NCI-H510A (cell line): ENCODE results near the gene GLUD1.
"Not testable (repeated sequence)": the region's sequence is repeated elsewhere in the genome, so short reads cannot be mapped to it uniquely, and the experiment has no call there.

Experiments used
- DNase-seq: peaks from one replicate; lab custom pipeline; 2025; lab: John Stamatoyannopoulos, UW

The GLUD1 gene

DNA sequence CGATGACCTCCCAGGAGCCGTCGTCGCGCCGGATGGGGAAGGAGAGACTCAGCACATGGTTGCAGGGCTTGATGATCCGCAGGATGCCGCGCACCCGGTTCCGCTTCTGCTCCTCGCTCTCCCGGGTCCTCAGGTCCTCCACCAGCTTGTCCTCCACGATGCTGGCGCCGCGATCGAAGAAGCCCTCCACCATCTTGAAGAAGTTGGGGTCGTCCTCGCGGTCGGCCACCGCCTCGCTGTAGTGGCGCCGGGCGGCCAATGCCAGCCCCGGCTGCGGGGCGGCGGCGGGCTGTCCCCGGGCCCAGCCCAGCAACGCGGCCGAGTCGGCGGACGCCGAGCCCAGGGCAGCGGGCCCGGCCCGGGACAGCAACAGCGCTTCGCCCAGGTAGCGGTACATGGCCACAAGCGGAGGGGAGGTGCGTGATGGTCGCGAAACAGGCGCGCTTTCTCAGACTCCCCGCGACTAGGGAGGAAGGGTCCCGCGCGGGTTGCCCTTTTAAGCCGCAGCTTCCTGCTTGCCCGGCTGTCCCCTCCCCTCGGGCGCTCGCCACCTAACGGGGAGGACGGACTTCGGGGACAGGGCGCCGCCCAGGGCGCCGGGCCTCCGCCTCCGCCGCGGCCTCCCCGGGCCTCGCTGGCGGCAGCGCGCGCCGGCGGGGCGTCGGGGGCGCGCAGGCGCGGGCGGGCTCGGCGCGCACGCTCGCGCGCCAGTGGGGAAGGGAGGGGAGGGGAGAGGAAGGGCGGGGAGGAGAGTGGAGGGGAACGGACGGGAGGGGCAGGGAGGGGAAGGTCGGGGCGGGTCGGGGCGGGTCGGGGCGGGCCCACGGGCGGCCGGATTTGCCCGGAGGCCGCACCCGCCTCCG lies at the start of gene GLUD1, which contains the start of gene SHLD2:
GLUD1 (minus strand) TSS at position 471 of the 863 bp plus-strand sequence; CDS start at position 397, 74 bp downstream.
SHLD2 (plus strand) TSS at position 834 of the 863 bp plus-strand sequence. CDS start 56,149 bp downstream, outside the sequence.
- peak; percentile 82 for DNase-seq

DNA sequence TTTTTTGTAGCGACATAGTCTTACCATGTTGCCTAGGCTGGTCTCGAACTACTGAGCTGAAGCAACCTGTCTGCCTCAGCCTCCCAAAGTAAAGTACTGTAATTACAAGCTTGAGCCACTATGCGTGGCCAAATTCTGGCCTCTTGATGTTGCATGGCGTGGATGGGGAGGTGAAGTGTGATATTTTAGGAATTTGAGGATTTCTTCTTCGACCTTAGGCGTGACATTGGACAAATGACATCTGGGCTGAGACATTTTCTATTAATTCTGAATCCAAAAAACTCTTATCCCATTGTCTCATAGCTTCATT lies 48.4 kb upstream of the GLUD1 start:
- DNase-seq = not testable (repeated sequence)

DNA sequence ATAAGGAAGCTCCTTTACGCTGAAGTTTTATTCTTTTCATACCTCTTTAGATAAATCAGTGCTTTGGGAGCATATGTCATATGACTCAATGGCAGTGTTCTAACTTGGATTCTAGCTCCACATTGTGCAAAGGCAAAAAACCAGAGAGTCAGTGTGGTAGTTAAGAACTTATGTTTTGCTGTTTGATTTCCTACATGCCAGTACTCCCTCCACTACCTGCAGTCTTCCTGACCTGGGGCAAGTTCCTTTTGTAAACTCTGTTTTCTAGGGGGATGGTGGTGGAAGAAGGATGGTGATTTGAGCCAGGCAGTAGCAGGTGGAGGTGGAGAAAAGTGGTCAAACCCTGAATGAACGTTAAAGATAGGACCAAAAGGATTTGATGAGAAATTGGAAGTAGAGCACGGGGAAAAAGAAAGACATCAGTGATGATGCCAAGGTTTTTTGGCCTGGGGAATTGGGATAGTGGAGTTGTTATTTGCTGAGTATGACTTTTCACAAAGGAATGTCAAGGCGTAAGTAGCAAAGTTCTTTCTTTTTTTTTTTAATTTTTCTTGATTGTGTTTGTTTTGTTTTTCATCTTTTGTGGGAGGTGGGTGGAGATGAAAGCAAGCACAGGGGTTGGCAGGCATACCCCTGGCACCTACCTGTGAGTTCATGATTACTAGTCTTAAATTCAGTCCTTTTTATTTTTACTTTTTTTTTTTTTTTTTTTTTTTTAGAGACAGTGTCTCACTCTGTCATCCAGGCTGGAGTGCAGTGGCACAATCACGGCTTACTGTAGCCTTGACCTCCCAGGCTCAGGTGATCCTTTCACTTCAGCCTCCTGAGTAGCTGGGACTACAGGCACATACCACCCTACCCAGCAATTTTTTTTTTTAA lies 47.8 kb upstream of the GLUD1 start:
- DNase-seq = not testable (repeated sequence)

DNA sequence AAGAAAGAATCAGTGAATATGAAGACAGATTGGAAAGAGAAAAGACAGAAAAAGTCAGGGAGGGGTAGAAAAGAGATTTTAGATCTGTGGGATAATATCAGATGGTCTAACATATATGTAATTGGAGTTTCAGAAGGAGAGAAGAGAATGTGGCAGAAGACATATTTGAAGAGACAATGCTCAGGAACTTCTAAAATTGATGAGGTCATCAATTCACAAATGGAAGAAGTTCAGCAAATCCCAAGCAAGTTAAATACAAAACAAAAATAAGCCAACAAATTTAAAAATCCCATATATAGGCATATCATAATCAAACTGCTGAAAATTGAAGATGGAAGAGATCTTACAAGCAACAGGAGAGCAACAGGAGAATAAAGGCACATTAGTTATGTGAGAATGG lies 42.8 kb upstream of the GLUD1 start:
- DNase-seq = not testable (repeated sequence)

DNA sequence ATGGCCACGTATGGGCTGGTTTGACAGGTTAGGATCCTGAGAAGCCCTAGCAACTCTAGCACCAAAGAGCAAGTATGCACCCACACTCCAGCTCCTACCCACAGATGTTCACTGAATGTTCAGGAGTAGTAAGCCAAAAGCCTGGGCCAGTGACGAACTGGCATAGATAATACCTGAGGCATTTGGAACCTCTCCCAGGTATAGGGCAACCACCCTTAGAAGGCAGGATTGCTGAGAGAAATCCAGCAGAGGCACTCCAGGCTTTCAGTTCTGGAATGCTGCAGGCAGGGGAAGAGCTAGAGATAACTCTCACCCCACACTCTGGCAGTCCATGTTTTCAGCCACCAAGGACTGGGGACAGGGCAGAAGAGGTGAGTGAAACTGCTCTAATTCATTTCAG lies 39.8 kb upstream of the GLUD1 start:
- not testable (repeated sequence) for DNase-seq

DNA sequence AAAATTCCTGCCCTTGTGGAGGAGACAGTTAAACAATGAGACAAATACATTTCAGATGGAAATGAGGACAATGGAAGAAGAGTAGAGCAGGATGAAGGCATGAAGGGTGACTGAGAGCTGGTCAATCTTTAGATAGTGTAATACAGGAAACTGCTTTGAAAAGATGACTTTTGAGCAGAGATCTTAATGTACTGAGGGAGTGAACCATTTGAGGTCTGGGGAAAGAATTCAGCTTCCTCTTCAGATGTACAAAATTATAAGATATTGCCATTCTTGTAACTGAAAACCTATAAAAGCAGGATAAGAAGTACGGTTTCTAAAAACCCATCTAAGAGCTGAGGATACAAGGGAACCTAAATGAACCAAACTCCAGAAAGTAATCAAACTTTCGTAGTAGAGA lies 39.3 kb upstream of the GLUD1 start:
- not testable (repeated sequence) for DNase-seq

DNA sequence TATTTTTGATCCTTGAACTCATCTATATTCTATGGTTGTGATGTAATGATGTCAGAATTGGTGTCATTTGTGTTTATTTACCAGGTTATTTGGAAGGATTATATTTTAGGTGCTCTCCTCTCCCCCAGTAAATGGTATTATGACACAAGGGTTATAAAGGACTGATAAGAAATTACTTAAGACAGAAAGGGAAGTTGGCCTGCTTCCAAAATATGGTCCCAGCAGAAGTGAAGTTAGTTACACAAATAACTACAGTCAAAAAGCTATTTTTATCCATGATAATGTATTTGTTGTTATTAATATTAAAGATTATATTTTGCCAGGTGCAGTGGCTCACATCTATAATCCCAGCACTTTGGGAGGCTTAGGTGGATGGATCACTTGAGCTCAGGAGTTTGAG lies 37.5 kb upstream of the GLUD1 start:
- DNase-seq = not testable (repeated sequence)

DNA sequence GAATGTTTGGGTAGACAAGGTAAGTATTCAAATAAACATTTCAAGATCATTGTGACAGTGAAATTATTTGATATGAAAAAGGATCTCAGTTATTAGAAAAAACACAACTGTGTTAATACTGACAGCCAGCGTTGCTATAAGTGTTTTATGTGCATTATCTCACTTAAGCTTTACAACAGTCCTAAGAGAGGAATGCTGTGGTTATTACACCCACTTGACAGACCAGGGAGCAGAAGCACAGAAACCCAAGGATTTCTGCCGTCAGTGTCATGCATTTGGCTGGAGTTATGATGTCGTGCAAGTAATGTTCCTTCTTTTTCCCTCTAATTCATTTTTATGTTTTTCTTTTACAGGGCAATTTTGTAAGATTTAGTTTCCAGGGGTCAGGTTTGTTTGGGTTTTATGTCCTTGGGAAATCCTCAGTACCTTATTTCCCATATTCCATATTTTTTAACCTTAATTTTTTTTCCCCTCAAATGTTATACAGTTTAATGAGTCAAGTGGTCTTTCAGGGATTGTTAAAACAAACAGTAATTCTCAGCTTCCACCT lies 33.0 kb upstream of the GLUD1 start:
- DNase-seq = not testable (repeated sequence)

DNA sequence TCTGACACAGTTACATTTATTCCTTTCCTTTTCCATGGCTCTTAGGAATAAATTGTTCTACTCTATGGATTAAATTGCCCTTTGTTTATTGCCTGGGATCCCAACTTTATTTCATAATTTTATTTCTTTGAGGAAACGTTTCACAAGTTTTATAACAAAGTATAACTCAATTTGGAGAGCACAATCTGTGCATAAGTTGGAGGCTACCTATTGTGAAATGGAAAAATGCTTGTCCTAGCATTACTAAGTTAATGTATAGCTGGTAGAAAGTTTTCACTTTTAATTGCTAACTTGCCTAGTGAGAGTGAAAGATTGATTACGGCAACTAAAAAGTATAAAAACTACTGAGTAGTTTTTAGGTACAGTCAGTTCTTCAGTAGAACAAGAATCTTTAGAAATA lies 32.4 kb upstream of the GLUD1 start:
- not testable (repeated sequence) for DNase-seq

DNA sequence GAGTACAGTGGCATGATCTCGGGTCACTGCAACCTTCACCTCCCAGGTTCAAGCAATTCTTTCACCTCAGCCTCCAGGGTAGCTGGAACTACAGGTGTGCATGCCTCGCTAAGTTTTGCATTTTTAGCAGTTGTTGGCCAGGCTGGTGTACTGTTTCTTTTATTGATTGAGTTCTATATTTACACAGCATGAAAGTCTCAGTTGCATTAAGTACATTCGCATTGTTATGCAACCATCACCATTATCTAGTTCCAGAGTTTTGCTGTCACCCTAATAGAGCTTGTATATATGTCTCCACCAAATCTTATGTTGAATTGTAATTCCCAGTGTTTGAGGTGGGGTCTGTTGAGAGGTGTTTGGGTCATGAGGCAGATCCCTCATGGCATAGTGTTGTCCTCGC lies 28.7 kb upstream of the GLUD1 start:
- not testable (repeated sequence) for DNase-seq

DNA sequence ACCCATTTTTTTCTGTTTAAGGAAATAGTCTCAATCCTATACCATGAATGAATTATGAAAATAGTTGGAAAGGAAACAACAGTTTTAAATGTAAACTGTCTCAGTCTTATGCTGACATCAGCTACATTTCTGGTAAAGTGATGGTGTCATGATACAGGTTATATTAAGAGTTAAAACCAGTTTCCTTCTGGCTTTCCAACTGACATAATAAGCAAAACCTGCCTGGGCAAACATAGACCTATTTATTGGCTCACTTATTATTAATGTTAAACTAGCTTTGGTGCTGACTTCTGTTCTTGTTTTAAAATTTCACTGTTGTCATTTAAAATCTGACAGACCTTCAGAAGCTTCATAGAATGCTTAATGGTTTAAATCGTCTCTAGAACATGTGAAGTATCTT lies 24.4 kb upstream of the GLUD1 start:
- DNase-seq = not testable (repeated sequence)

DNA sequence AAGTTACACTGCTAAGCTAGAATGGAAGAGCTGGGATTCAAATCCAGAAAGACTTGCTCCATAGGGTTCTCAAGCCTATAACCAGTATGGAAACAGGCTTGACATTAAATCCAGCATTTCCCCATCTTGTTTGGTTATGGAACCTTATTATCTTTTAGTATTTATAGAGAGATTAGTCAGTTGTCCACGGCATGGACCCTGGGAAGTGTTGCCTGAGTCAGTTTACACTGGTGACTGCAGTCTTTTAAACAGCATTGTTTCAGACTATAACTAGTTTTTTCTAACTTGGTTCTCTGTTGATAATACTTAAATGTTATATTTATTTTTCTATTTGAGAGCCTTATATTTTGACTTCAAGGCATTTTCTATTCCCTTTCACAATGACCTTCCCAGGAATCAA lies 23.5 kb upstream of the GLUD1 start:
- DNase-seq = not testable (repeated sequence)

DNA sequence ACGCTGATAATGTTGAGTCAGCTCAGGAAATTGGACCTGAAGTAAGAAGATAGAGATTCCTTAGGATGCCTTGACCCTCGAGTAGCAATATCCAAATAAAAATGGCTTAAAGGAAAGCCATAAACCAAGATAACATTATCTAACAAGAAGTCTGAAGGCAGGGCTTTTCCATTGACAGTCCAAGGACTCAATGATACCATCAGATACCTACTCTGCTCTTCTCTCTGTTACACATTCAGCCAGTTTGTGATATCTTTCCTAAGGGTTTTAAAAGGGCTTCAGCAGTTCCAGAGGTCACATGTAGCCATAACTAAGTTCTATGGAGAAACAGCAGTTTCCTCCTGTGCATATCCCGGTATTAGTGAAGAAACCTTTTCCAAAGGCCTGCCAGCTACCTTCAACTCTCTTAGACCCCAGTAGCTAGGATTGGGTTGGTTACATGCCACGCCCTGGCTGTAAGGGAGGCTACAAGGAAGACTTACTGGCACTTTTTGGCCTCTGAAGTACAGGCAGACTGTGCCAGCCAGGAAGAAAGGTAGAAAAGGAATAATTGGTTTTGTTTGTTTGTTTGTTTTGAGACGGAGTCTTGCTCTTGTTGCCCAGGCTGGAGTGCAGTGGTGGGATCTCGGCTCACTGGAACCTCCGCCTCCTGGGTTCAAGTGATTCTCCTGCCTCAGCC lies 10.9 kb upstream of the GLUD1 start:
- no peak for DNase-seq

DNA sequence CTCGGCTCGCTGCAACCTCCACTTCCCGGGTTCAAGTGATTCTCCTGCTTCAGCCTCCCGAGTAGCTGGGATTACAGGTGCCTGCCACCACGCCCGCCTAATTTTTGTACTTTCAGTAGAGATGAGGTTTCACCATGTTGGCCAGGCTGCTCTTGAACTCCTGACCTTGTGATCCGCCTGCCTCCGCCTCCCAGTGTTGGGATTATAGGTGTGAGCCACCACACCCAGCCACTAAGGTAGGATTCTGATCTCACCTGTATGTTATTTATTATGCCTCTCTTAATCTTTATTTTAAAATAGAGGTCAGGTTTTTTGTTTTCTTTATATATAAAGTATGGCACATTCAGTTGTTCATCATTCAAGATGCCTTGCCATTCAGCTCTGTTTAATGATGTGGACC lies 10.1 kb upstream of the GLUD1 start:
- DNase-seq = not testable (repeated sequence)

DNA sequence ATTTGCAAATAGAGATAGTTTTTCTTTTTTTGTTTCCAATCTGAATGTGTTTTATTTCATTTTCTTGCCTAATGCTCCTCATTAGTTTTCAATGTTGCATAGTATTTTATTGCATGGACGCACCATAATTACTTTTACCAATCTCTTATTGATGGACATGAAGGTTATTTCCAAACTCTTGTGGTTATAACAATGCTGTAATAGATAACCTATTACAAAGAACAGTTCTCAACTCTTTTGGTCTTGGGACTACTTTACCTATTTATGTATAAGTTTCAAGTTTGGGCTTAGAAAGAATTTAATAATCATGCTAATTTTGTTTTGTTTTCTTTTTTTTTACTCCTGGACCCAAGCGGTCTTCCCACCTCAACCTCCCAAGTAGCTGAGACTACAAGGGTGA lies 7.4 kb upstream of the GLUD1 start:
- DNase-seq = no peak

DNA sequence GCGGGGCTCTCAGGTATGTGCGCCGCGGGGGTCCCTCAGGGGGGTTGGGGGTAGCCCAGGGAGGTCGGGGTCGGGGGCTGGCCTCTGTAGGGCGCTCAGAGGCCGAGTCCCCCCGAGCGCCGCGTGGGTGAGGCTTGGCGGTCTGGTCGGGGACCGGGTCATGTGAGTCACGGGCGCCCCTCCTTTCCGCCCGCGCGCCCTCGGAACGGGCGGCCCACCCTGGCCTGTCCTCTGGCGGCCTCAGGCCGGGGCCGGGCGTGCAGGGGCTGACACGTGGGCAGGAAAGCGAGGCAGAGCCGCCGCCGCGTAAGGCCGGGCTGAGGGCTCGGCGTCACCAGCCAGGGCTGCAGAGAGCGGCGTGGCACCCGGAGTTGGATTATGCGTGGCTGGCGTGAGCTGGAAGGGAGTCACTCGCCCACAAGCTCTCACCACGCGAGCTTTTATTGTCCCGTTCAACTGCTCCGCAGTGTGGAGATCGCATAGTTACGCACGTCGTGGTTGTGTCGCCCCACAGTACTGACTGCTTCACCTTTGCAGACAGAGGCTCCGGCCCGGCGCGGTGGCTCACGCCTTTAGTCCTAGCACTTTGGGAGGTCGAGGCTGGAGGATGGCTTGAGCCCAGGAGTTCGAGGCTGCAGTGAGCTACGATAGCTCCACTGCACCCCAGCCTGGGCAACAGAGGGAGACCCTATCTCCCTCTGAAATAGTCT lies 748 bp upstream of the GLUD1 start:
- peak; percentile 52 for DNase-seq

DNA sequence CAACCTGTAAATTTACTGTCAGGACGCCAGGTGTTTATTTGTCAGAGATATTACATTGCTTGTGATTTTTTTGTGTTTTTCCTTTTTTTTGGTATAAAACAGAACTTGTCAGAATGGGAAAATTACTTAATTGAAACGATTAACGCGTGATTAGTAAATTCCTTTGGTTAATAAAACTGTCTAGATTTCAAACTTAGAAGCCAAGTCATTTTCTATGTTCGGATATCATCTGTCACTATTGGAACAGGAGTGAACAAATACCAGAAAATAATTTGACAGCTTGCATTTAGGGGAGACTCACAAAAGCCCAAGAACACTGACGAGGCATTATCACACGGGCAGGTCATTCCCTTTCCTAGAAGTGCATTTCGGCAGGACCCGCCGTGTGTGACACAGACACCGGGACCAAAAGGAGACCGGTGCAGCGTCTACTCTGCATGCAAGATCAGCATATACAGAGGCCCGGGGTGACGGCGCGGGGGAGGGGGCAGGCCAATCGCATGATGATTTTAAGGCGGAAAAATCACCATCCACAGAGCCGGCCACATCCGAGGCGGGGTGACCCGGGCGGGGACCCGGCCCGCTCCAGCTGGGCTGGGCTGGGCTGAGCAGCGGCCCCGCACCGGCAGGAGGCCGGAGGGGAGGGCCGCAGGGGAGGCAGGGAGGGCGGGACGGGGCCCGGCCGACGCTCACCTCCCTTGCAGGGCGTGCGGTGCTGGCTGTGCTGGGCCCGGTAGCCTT lies 841 bp downstream of the GLUD1 start:
- no peak for DNase-seq

DNA sequence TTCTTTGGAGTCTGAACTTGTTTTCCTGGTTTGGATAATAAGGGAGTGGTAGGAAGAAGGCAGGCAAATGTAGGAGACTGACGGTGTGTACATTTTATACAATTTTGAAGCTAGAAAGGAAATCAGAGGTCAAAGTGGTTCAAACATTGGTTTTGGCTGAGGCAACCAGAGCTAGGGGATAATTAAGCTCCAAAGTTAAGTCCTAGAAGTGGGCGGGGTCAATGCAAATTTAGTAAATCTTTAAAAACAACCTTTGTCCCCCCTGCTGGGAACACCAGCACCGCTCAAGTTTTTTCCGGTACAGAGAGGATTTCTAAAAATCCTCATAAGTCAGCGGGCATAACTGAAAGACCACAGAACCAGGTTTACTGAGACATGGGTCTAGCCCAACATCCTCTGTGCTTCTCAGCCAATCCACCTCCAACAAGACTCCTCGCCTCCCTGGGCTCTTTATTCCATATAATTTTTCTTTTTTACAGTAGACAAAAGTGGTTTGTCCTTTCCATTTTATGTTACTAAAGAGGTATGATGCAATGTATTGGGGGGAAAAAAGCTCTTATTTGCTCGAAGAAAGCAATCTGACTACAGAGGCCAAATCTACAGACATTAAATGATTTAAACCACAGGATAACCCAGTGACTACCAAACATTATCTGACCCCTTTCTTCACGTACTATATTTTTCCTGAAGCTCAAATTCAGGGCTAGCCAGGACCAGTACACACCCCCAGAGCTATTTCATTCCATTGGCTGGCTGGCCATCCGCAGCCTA lies 1.6 kb downstream of the GLUD1 start:
- DNase-seq = no peak

DNA sequence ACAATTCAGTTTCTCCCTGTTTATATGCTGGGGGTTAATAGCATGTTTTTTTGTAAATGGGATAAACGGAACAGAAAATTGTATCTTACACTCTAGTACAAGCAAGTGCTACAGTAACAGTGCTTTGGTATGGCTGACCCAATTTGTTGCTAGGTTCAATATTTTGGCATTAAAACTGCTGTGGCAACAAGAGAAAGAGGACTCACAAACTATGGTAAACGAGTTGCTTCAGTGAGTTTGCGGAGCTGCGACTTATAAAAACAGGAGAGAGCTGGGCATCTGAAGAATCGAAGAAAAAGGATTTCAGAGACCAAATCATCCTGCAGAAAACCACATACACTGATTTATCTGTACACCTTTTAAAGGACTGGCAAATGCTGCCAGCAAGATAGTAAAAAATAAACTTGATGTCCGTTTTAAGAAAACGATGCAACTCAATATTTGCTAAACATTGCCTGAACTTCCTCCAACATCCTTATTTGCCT lies 2.2 kb downstream of the GLUD1 start:
- DNase-seq = no peak

DNA sequence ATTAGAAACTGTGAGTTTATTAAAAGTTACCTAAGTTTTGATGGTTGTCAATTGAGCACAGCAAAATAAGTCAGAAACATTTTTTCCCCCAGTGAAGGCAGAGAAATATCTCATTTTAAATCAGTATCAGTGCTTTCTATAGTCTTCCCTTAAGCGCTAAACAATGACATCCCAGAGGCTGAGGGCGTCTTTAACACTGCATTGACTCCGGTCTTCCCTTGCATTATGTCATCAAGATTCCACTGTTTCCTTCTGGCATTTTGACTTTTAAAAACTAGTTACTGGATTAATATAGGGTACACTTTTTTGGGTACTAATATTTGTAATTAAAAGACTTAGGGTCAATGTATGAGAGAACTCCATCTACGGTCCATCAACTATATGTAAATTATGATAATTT lies 3.9 kb downstream of the GLUD1 start:
- DNase-seq = no peak
